Measurements from ENCODE around the gene FAM20C.

Gene FAM20C

GRCh38 chr7:300048-300447 is 107.7 kb downstream of the FAM20C start:
- in situ Hi-C loops (cut with MboI; ENCODE audit: low sequenced_read_pairs): no loop called here

DNA sequence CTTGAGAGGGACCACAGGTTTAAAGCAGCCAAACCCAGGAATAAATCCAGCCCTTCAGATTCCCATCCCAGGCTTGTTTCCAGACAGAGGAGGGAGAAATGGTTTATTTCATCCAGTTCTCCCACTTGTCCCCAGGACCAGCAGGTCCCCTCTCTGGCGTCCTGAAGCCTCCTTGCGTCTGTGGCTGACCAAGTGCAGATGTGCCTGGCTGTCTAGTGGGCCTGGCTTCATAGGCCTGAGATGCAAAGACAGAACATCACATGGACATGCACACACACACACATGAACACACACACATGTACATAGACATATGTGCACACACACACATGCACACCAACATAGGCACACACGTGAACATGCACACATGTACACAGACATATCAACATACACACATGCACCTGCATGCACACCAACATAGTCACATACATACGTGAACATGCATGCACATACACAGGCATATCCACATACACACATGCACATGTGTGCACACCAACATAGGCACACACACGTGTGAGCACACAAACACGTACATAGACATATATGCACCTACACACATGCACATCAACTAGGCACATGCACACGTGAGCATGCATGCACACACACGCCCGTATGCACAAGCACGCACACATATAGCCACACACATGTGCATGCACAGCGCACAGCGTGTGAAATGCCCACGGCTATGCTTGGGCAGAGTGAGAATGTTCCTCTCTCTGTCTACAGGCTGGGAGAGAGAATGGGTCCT is 108.3 kb downstream of the FAM20C start:
- in situ Hi-C loops (cut with MboI; ENCODE audit: low sequenced_read_pairs): no loop called here

DNA sequence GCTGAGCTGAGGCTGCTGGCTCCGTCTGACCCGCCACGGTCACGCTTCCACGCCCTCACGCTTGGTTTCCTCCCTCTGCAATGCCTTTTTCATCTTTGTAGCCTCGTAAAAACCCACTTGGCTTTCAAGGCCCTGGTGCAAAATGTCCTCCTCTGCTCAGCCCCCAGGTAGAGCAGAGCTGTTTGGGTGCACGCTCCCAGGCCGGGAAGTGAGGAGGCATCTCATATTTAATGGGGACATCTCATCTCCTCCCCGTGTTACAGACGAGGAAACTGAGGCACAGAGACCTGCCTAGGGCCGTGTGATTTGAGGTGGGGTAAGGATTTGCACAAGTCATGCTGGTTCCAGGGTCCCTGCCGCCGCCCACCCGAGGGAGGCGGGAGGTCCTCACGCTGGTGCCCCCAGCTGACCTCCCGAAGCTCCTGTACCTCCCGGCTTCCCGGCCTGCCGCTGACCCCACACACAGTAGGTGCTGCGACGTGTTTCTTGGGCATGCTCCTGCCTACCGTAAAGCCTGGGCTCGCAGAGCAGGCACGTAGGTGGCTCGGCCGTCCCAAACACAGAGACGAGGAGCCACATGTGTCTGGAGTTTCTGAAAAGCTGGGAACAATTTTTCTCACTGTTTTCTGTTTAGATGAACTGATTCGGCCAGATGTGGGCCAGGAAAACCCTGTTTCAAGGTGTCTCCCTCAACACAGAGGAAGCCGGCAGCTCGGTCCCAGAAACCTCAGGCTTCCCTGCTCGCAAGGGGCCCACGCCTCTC is 109.1 kb downstream of the FAM20C start:
- in situ Hi-C loops (cut with MboI; ENCODE audit: low sequenced_read_pairs): no loop called here

GRCh38 chr7:302054-302992 is 110.0 kb downstream of the FAM20C start:
- in situ Hi-C loops (cut with MboI; ENCODE audit: low sequenced_read_pairs): no loop called here

GRCh38 chr7:303425-303824 is 111.1 kb downstream of the FAM20C start:
- in situ Hi-C loops (cut with MboI; ENCODE audit: low sequenced_read_pairs): no loop called here

- in situ Hi-C loops (cut with MboI; ENCODE audit: low sequenced_read_pairs): no loop called here
Measured at GRCh38 chr7:303884-304573, 111.7 kb downstream of the FAM20C start.

DNA sequence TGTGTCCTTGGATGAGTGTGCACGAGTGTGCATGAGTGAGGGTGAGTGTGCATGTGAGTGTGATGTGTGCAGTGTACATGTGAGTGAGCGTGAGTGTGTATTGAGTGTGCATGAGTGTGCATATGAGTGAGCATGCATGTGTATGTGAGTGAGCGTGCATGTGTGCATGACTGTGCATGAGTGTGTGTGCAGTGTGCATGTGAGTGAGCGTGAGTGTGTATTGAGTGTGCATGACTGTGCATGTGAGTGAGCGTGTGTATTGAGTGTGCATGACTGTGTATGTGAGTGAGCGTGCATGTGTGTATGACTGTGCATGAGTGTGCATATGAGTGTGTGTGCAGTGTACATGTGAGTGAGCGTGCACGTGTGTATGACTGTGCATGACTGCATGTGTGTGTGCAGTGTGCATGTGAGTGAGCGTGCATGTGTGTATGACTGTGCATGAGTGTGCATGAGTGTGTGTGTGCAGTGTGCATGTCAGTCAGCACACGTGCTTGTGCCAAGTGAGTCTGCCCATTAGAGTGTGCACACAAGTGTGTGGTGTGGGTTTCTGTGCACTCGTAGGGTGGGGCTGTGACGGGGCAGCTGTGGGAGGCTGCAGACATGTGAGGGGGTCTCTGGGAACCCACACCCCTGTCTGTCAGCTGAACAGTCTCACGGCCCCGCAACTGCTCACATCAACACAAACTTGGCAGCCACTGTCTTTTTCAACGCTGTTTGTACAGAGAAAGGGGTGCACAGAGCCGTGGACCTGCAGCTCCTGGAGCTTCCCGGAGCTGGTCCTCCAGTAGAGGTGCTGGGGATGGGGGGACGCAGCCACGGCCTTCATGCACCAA is 112.4 kb downstream of the FAM20C start:
- in situ Hi-C loops (cut with MboI; ENCODE audit: low sequenced_read_pairs): no loop called here

- in situ Hi-C loops (cut with MboI; ENCODE audit: low sequenced_read_pairs): no loop called here
Measured at GRCh38 chr7:305410-306151, 113.2 kb downstream of the FAM20C start.

GRCh38 chr7:307970-308369 is 115.6 kb downstream of the FAM20C start:
- in situ Hi-C loops (cut with MboI; ENCODE audit: low sequenced_read_pairs): no loop called here

DNA sequence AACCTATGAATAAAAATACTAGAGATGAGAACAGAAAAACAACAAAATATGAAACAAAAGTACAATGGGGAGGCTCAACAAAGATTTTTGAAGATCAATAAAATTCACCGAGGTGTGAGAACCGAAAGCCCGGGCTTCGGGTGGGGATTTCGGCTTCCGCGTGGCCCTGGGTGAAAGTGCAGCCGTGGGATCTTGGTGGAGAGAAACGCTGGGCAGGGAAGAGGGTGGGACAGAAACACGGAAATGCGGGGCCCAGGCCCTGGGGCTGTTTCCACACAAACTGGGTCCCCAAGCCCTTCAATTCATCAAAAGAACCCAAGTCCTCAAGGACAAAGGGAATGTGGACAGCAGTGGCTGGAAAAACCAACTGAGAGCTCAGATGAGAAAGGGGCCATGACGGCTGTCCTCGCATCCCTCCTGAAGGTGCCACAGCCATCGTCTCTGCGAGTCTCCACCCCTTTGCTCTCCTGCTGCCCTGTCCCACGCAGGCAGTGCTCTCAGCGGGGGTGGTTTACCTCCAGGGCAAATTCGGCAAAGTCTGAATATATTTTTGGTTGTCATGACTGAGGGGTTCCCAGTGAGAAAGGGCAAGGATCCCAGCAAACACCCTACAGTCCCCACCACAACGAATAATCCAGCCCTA is 117.3 kb downstream of the FAM20C start:
- in situ Hi-C loops (cut with MboI; ENCODE audit: low sequenced_read_pairs): no loop called here

Measured in hTERT RPE-1 (cell line).